B cell (primary cell): ENCODE results near the gene TCF7L1. TPM values are rescaled to one million over a fixed set of nuclear protein-coding genes. Genes with fewer than 3 reads are reported as not detected.

Experiments
- ATAC-seq: fragments of 200-7000 bp; cut with Tn5 transposase; one replicate; pipeline ENCODE4 v1.10.0; 2021; ENCODE audit warnings: low read depth, mild to moderate bottlenecking, moderate number of reproducible peaks, moderate library complexity
- CTCF ChIA-PET: fragments of 350-600 bp; sonication (Branson Sonifier 250); formaldehyde crosslinking; loops from one replicate; lab custom pipeline; 2021; ENCODE audit warnings: antibody characterized with exemption, inconsistent platforms; lab: Charles Lee
- POLR2A ChIA-PET: fragments of 350-600 bp; sonication (Branson Sonifier 250); formaldehyde crosslinking; loops from one replicate; lab custom pipeline; 2021; ENCODE audit warnings: antibody characterized with exemption; lab: Charles Lee
- DNase-seq: peaks from one replicate; pipeline ENCODE4 v3.0.0; 2013
- H2AFZ ChIP-seq: 2 replicates; pipeline ENCODE4 v1.6.1; 2012; ENCODE audit warnings: mild to moderate bottlenecking, low read depth, low read length; ENCODE audit not compliant: insufficient read depth, poor library complexity, severe bottlenecking
- H3K27ac ChIP-seq, 2 donors: 1 replicate in 1 of 2; 2 replicates in 1 of 2; pipeline ENCODE4 v1.5.1; 2012 to 2013; ENCODE audit warnings: low read length in 2 of 2, mild to moderate bottlenecking in 2 of 2, moderate library complexity in 1 of 2
- H3K27me3 ChIP-seq, 4 experiments: fragments of 200-600 bp in 1 of 4; sonication (generic) in 1 of 4; replicated peaks in 1 of 4; 1 replicate in 2 of 4; 2 replicates in 2 of 4; pipeline versions ENCODE4 v1.6.1 to v1.7.0; 2013 to 2016; ENCODE audit warnings: low read length in 3 of 4, mild to moderate bottlenecking in 2 of 4, mixed read lengths in 1 of 4, moderate library complexity in 1 of 4; ENCODE audit not compliant: insufficient read depth in 4 of 4, control insufficient read depth in 3 of 4; ENCODE audit errors: control extremely low read depth in 1 of 4
- H3K36me3 ChIP-seq, 2 experiments: replicated peaks in 1 of 2; 1 replicate in 1 of 2; 2 replicates in 1 of 2; pipeline versions ENCODE4 v1.6.1 to v1.7.1; 2013; ENCODE audit warnings: low read length in 1 of 2; ENCODE audit not compliant: insufficient read depth in 2 of 2, control insufficient read depth in 1 of 2; ENCODE audit errors: control extremely low read depth in 1 of 2, extremely low read depth in 1 of 2
- H3K4me1 ChIP-seq, 2 donors: fragments of 200-600 bp in 1 of 2; sonication (generic) in 1 of 2; 1 replicate in 1 of 2; 2 replicates in 1 of 2; pipeline versions ENCODE4 v1.5.1 to v1.6.1; 2013 to 2017; ENCODE audit warnings: low read length in 2 of 2; ENCODE audit not compliant: control insufficient read depth in 2 of 2, insufficient read depth in 2 of 2
- H3K4me2 ChIP-seq: replicated peaks from 2 replicates; pipeline ENCODE3; 2012; ENCODE audit warnings: mild to moderate bottlenecking, low read depth, low read length; ENCODE audit not compliant: poor library complexity, severe bottlenecking
- H3K4me3 ChIP-seq, 5 experiments: fragments of 200-600 bp in 1 of 5; sonication (generic) in 1 of 5; 1 replicate in 3 of 5; 2 replicates in 2 of 5; pipeline versions ENCODE4 v1.5.1 to v1.7.0; 2011 to 2016; ENCODE audit warnings: low read length in 4 of 5, mild to moderate bottlenecking in 4 of 5, low read depth in 2 of 5, control low read depth in 1 of 5, moderate library complexity in 1 of 5; ENCODE audit not compliant: insufficient read depth in 1 of 5; ENCODE audit errors: control extremely low read depth in 1 of 5, extremely low read depth in 1 of 5
- H3K79me2 ChIP-seq: fragments of 200-600 bp; sonication (generic); one replicate; pipeline ENCODE4 v1.6.0; 2016; ENCODE audit warnings: low read length; ENCODE audit not compliant: control insufficient read depth, insufficient read depth
- H3K9ac ChIP-seq: fragments of 200-600 bp; sonication (generic); 2 replicates; pipeline ENCODE4 v1.6.1; 2017; ENCODE audit warnings: mild to moderate bottlenecking, low read length, moderate library complexity
- H3K9me3 ChIP-seq, 3 donors: one replicate each; pipeline versions ENCODE4 v1.6.1 to v1.7.1; 2013; ENCODE audit warnings: low read length in 2 of 3; ENCODE audit not compliant: control insufficient read depth in 2 of 3, insufficient read depth in 1 of 3; ENCODE audit errors: control extremely low read depth in 1 of 3
- H4K20me1 ChIP-seq: 2 replicates; pipeline ENCODE4 v1.6.0; 2012; ENCODE audit warnings: mild to moderate bottlenecking, low read length; ENCODE audit not compliant: insufficient read depth, control insufficient read depth, poor library complexity, severe bottlenecking
- H3K27ac Mint-ChIP-seq: one replicate; pipeline ENCODE4 v1.8.0; 2021; ENCODE audit warnings: mixed read lengths
- H3K27me3 Mint-ChIP-seq: one replicate; pipeline ENCODE4 v1.8.0; 2021; ENCODE audit warnings: mixed read lengths
- H3K4me1 Mint-ChIP-seq: one replicate; pipeline ENCODE4 v1.8.0; 2021; ENCODE audit warnings: mixed read lengths
- H3K4me3 Mint-ChIP-seq: one replicate; pipeline ENCODE4 v1.8.0; 2021; ENCODE audit warnings: mixed read lengths
- H3K9me3 Mint-ChIP-seq: one replicate; pipeline ENCODE4 v1.8.0; 2022; ENCODE audit warnings: mixed read lengths; ENCODE audit not compliant: insufficient read depth
- CTCF ChIP-seq: fragments of 200-600 bp; IDR thresholded peaks from one replicate; pipeline ENCODE4 v1.8.0; 2022; ENCODE audit warnings: antibody characterized with exemption, mild to moderate bottlenecking
- EZH2 ChIP-seq: IDR thresholded peaks from 2 replicates; pipeline ENCODE4 v1.6.1; 2012; ENCODE audit warnings: borderline replicate concordance, low read depth, mild to moderate bottlenecking, moderate library complexity, low read length; ENCODE audit not compliant: insufficient read depth, poor library complexity, severe bottlenecking
- WGBS: methylation state at CpG from one replicate; pipeline ENCODE4 v1.1.5; 2013; ENCODE audit warnings: missing lambda C conversion rate; ENCODE audit not compliant: insufficient coverage; 5-methylcytosine and 5-hydroxymethylcytosine counted together
- intact Hi-C: fragments of 100-400 bp; cut with micrococcal nuclease; formaldehyde crosslinking; loops from one replicate; pipeline ENCODE4 v1.10.0; 2022
- polyA plus RNA-seq: library from polyadenylated mRNA; depleted of rRNA; stranded (reverse); fragments of >200 nt; gene quantifications from 2 replicates; pipeline ENCODE4 v1.2.3, GENCODE V29; 2012
- total RNA-seq, 2 donors: library from RNA; stranded (reverse); fragments of 120-200 nt in 1 of 2; gene quantifications; 1 replicate in 1 of 2; 2 replicates in 1 of 2; pipeline versions ENCODE4 v1.2.3 to v1.2.4, GENCODE V29; 2013 to 2022

The TCF7L1 gene
- total and polyA plus RNA-seq, 2 donors (not counting 1 experiment from before 2014, with no cell fraction given), result 0.67 to 0.81 TPM

GRCh38 chr2:85231468-85231805 lies 98.2 kb downstream of the TCF7L1 start:
- POLR2A ChIA-PET, result no interaction called here
- H3K4me1 Mint-ChIP-seq, result no peaks in the 10 kb centered on the region
- peaks cover 25% of the 10 kb centered on the region for H3K27me3 Mint-ChIP-seq
- Histone ChIP-seq H3K4me2 (no peak overlapping the region), H2AFZ (no peak overlapping the region), H3K4me3 (no peak overlapping the region), H3K27ac (no peak overlapping the region), H3K36me3 (no peaks in the 10 kb centered on the region), H3K9ac (no peak overlapping the region), H4K20me1 (no peaks in the 10 kb centered on the region), H3K4me1 (no peaks in the 10 kb centered on the region), H3K9me3 (no peaks in the 10 kb centered on the region), H3K79me2 (no peaks in the 10 kb centered on the region), H3K27me3 (peaks cover 0 to 6% (median 0%) of the 10 kb centered on the region in 4 experiments)
- no peak overlapping the region for H3K4me3 Mint-ChIP-seq
- no peak for TF ChIP-seq EZH2
- TF ChIP-seq CTCF, result no peak
- no peak overlapping the region for H3K27ac Mint-ChIP-seq
- ATAC-seq (no peak), DNase-seq (no peak)
- H3K9me3 Mint-ChIP-seq, result no peaks in the 10 kb centered on the region
- intact Hi-C loops, result no loop called here
- WGBS, result 81% methylated on average over 4 of the region's 6 CpGs
- CTCF ChIA-PET, result no interaction called here

GRCh38 chr2:85231952-85232351 lies 98.8 kb downstream of the TCF7L1 start:
- H3K36me3 ChIP-seq, result no peaks in the 10 kb centered on the region
- intact Hi-C loops, result no loop called here
- no peak overlapping the region for H3K4me2 ChIP-seq
- H3K9ac ChIP-seq, result no peak overlapping the region
- peaks cover 0 to 9% (median 1%) of the 10 kb centered on the region in 4 experiments for H3K27me3 ChIP-seq
- Mint-ChIP-seq H3K4me3 (no peak overlapping the region), H3K4me1 (no peaks in the 10 kb centered on the region), H3K9me3 (no peaks in the 10 kb centered on the region), H3K27me3 (peaks cover 29% of the 10 kb centered on the region), H3K27ac (no peak overlapping the region)
- TF ChIP-seq CTCF, result no peak
- no peak for TF ChIP-seq EZH2
- H4K20me1 ChIP-seq, result no peaks in the 10 kb centered on the region
- WGBS, result 65% methylated on average over 5 of the region's 10 CpGs
- H3K4me3 ChIP-seq, result no peak overlapping the region
- H3K9me3 ChIP-seq, result no peaks in the 10 kb centered on the region
- H3K27ac ChIP-seq, result no peak overlapping the region
- H3K4me1 ChIP-seq, result no peaks in the 10 kb centered on the region
- no peak overlapping the region for H2AFZ ChIP-seq
- no peaks in the 10 kb centered on the region for H3K79me2 ChIP-seq
- ChIA-PET CTCF (no interaction called here), POLR2A (no interaction called here)
- no peak for DNase-seq
- ATAC-seq, result no peak
